C4-2B (cell line): Measurements from ENCODE around the gene LAMA5.

Experiments
- ZFX ChIP-seq: fragments of 450-650 bp; IDR thresholded peaks from 2 replicates; pipeline ENCODE4 v1.6.1; 2017
- TF ChIP-seq, protein P1 (sequence below): fragments of 450-650 bp; conservative IDR thresholded peaks from 2 replicates; pipeline ENCODE4 v1.5.1; 2017; ENCODE audit warnings: mild to moderate bottlenecking

DNA sequence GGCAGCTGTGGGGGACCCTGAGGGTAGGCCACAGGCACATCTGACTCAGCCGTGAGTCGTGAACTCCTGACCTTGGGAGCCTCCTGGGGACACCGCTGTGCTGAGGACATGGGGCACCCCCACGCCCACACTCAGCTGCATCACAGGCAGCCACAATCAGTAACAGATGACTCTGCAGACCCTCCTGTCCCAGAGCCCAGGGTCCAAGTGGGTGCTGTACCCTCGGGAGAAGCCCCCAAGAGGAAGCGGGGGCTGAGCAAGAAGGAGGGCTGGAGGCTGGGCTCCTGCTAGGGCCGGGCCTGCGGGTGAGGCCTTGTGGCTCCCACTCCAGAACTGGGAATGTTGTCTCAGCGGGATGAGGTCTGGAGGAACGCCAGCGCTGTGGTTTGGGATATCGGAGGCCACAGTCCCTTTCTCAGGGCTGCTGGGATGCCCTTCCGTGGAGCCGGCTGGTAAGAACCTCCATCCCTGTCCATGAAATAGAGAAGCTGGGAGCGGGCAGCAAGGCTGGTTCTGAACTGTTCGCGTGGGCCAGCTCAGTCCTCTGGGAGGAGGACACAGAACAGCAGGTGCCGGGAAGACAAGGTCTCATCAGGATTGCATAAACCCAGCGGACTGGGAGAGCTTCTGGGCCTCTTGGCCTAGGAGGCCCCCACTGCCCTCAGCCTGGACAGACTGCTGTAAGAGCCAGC lies 3.1 kb upstream of the LAMA5 start:
- TF ChIP-seq, protein P1, sequence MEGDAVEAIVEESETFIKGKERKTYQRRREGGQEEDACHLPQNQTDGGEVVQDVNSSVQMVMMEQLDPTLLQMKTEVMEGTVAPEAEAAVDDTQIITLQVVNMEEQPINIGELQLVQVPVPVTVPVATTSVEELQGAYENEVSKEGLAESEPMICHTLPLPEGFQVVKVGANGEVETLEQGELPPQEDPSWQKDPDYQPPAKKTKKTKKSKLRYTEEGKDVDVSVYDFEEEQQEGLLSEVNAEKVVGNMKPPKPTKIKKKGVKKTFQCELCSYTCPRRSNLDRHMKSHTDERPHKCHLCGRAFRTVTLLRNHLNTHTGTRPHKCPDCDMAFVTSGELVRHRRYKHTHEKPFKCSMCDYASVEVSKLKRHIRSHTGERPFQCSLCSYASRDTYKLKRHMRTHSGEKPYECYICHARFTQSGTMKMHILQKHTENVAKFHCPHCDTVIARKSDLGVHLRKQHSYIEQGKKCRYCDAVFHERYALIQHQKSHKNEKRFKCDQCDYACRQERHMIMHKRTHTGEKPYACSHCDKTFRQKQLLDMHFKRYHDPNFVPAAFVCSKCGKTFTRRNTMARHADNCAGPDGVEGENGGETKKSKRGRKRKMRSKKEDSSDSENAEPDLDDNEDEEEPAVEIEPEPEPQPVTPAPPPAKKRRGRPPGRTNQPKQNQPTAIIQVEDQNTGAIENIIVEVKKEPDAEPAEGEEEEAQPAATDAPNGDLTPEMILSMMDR = no peak
- no peak for TF ChIP-seq ZFX
